HEK293 (cell line): ENCODE data around the gene THSD7B.

ENCODE experiments used
- BCL11A ChIP-seq: fragments of 450-650 bp; formaldehyde crosslinking; IDR thresholded peaks from 2 replicates; pipeline ENCODE4 v1.5.1; 2016; ENCODE audit warnings: low read depth, missing biosample characterization, missing genetic modification characterization
- HOXA7 ChIP-seq: sonication (generic); formaldehyde crosslinking; IDR thresholded peaks from 2 replicates; pipeline ENCODE4 v1.8.1; 2022; ENCODE audit warnings: missing genetic modification reagents, borderline replicate concordance
- TRIM28 ChIP-seq: IDR thresholded peaks from 2 replicates; pipeline ENCODE4 v1.6.1; 2011; ENCODE audit warnings: low read length, control low read depth, borderline replicate concordance
- YY1 ChIP-seq: fragments of 450-650 bp; formaldehyde crosslinking; IDR thresholded peaks from 2 replicates; pipeline ENCODE4 v1.5.1; 2018; ENCODE audit warnings: missing biosample characterization, missing genetic modification characterization
- ZBTB7A ChIP-seq: fragments of 450-650 bp; formaldehyde crosslinking; IDR thresholded peaks from 2 replicates; pipeline ENCODE4 v1.5.1; 2016; ENCODE audit warnings: low read depth, missing biosample characterization, missing genetic modification characterization
- ZNF174 ChIP-seq: fragments of 450-650 bp; formaldehyde crosslinking; IDR thresholded peaks from 2 replicates; pipeline ENCODE4 v1.5.0; 2017; ENCODE audit warnings: missing biosample characterization, mild to moderate bottlenecking, missing genetic modification characterization
- ZSCAN30 ChIP-seq: fragments of 450-650 bp; IDR thresholded peaks from 2 replicates; pipeline ENCODE4 v1.5.1; 2018; ENCODE audit warnings: missing biosample characterization, mild to moderate bottlenecking, missing genetic modification characterization, moderate library complexity
- TF ChIP-seq, protein P1 (sequence below): fragments of 450-650 bp; formaldehyde crosslinking; IDR thresholded peaks from 2 replicates; pipeline ENCODE4 v1.5.1; 2016; ENCODE audit warnings: missing biosample characterization, missing genetic modification characterization
- TF ChIP-seq, protein P2 (sequence below): fragments of 450-650 bp; formaldehyde crosslinking; IDR thresholded peaks from 2 replicates; pipeline ENCODE4 v1.5.1; 2016; ENCODE audit warnings: missing biosample characterization, missing genetic modification characterization, low read depth
- TF ChIP-seq, protein P3 (sequence below): sonication (generic); formaldehyde crosslinking; IDR thresholded peaks from 2 replicates; pipeline ENCODE4 v1.8.1; 2022; ENCODE audit warnings: mild to moderate bottlenecking, moderate library complexity, missing genetic modification reagents

- TF ChIP-seq ZNF174 (tag by site-specific recombination), result no peak
- TF ChIP-seq, protein P1, sequence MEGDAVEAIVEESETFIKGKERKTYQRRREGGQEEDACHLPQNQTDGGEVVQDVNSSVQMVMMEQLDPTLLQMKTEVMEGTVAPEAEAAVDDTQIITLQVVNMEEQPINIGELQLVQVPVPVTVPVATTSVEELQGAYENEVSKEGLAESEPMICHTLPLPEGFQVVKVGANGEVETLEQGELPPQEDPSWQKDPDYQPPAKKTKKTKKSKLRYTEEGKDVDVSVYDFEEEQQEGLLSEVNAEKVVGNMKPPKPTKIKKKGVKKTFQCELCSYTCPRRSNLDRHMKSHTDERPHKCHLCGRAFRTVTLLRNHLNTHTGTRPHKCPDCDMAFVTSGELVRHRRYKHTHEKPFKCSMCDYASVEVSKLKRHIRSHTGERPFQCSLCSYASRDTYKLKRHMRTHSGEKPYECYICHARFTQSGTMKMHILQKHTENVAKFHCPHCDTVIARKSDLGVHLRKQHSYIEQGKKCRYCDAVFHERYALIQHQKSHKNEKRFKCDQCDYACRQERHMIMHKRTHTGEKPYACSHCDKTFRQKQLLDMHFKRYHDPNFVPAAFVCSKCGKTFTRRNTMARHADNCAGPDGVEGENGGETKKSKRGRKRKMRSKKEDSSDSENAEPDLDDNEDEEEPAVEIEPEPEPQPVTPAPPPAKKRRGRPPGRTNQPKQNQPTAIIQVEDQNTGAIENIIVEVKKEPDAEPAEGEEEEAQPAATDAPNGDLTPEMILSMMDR (tag by site-specific recombination), result no peak
- TF ChIP-seq ZBTB7A (tag by site-specific recombination), result no peak
- no peak for TF ChIP-seq TRIM28
- no peak for TF ChIP-seq HOXA7
- TF ChIP-seq, protein P2, sequence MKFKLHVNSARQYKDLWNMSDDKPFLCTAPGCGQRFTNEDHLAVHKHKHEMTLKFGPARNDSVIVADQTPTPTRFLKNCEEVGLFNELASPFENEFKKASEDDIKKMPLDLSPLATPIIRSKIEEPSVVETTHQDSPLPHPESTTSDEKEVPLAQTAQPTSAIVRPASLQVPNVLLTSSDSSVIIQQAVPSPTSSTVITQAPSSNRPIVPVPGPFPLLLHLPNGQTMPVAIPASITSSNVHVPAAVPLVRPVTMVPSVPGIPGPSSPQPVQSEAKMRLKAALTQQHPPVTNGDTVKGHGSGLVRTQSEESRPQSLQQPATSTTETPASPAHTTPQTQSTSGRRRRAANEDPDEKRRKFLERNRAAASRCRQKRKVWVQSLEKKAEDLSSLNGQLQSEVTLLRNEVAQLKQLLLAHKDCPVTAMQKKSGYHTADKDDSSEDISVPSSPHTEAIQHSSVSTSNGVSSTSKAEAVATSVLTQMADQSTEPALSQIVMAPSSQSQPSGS (tag by site-specific recombination), result no peak
- TF ChIP-seq ZSCAN30 (tag by site-specific recombination), result no peak
- TF ChIP-seq BCL11A (tag by site-specific recombination), result no peak
- TF ChIP-seq, protein P3, sequence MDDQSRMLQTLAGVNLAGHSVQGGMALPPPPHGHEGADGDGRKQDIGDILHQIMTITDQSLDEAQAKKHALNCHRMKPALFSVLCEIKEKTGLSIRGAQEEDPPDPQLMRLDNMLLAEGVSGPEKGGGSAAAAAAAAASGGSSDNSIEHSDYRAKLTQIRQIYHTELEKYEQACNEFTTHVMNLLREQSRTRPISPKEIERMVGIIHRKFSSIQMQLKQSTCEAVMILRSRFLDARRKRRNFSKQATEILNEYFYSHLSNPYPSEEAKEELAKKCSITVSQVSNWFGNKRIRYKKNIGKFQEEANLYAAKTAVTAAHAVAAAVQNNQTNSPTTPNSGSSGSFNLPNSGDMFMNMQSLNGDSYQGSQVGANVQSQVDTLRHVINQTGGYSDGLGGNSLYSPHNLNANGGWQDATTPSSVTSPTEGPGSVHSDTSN (CRISPR knock-in tag), result no peak
- TF ChIP-seq YY1 (tag by site-specific recombination), result no peak
These were observed 497.2 kb downstream of the THSD7B start for GRCh38 chr2:137262594-137262993.
